ENCODE results near the gene FAM200B. TPM values are rescaled to one million over a fixed set of nuclear protein-coding genes. Genes with fewer than 3 reads are reported as not detected.

The FAM200B gene
- 10 to 100 TPM; 32.6 to 40.9 (median 35.0) TPM for total RNA-seq
- 60.3 TPM for polyA plus RNA-seq
- long read RNA-seq, donor 1, full-length matches to known transcripts, result 29 of 32 reads
- long read RNA-seq, donor 1, partial matches to known transcripts, result 0 of 32 reads
- long read RNA-seq, donor 1, other reads (novel, unspliced or antisense), result 3 of 32 reads
- long read RNA-seq, donor 2, full-length matches to known transcripts, result 10 of 17 reads
- long read RNA-seq, donor 2, partial matches to known transcripts, result 2 of 17 reads
- long read RNA-seq, donor 2, other reads (novel, unspliced or antisense), result 5 of 17 reads
- long read RNA-seq, donor 3, full-length matches to known transcripts, result 30 of 38 reads
- long read RNA-seq, donor 3, partial matches to known transcripts, result 1 of 38 reads
- long read RNA-seq, donor 3, other reads (novel, unspliced or antisense), result 7 of 38 reads
- long read RNA-seq, donor 4, full-length matches to known transcripts, result 10 of 13 reads
- long read RNA-seq, donor 4, partial matches to known transcripts, result 0 of 13 reads
- long read RNA-seq, donor 4, other reads (novel, unspliced or antisense), result 3 of 13 reads

GRCh38 chr4:15681372-15682241 lies at the start of gene FAM200B:
FAM200B (plus strand) TSS chr4:15681827; CDS start chr4:15686978, 5,151 bp downstream.
- H3K9me3 ChIP-seq (ENCODE audit: control insufficient read depth, low read length), result no peaks in the 10 kb centered on the region
- intact Hi-C loops (cut with DNase I), result no loop called here
- H3K27ac ChIP-seq (ENCODE audit: low read length), result peak within 1 kb of the TSS; percentile 95
- no peaks in the 10 kb centered on the region for H3K27me3 ChIP-seq (ENCODE audit: control insufficient read depth, insufficient read depth)
- ATAC-seq (peak; percentile 98 to 99), DNase-seq (peak; percentile 99 to 100 (median 100))
- H3K4me3 ChIP-seq (ENCODE audit: low read length), result peak within 1 kb of the TSS; percentile 78
- under 1% methylated on average over 56 of the region's 56 CpGs for WGBS
- peaks cover 3% of the 10 kb centered on the region for H3K4me1 ChIP-seq (ENCODE audit: control insufficient read depth, insufficient read depth, low read length)

- no peak for ATAC-seq
- no peak overlapping the region for H3K4me3 ChIP-seq (ENCODE audit: low read length)
- H3K27ac ChIP-seq (ENCODE audit: low read length), result no peak overlapping the region
- 93% methylated on average over 1 of the region's 1 CpG for WGBS
- intact Hi-C loops (cut with DNase I), result no loop called here
- DNase-seq, result no peak
- H3K4me1 ChIP-seq (ENCODE audit: control insufficient read depth, insufficient read depth, low read length), result no peaks in the 10 kb centered on the region
- no peaks in the 10 kb centered on the region for H3K27me3 ChIP-seq (ENCODE audit: control insufficient read depth, insufficient read depth)
- no peaks in the 10 kb centered on the region for H3K9me3 ChIP-seq (ENCODE audit: control insufficient read depth, low read length)
Measured at GRCh38 chr4:15636818-15637217, 44.8 kb upstream of the FAM200B start.

- Histone ChIP-seq H3K27ac (ENCODE audit: low read length) (no peak overlapping the region), H3K4me3 (ENCODE audit: low read length) (no peak overlapping the region), H3K4me1 (ENCODE audit: control insufficient read depth, insufficient read depth, low read length) (no peaks in the 10 kb centered on the region), H3K27me3 (ENCODE audit: control insufficient read depth, insufficient read depth) (no peaks in the 10 kb centered on the region), H3K9me3 (ENCODE audit: control insufficient read depth, low read length) (no peaks in the 10 kb centered on the region)
- 92% methylated on average over 6 of the region's 6 CpGs for WGBS
- ATAC-seq (no peak), DNase-seq (no peak)
- intact Hi-C loops (cut with DNase I), result no loop called here
Measured at GRCh38 chr4:15638418-15638817, 43.2 kb upstream of the FAM200B start.

- Histone ChIP-seq H3K4me3 (ENCODE audit: low read length) (no peak overlapping the region), H3K4me1 (ENCODE audit: control insufficient read depth, insufficient read depth, low read length) (peaks cover 1% of the 10 kb centered on the region), H3K27me3 (ENCODE audit: control insufficient read depth, insufficient read depth) (no peaks in the 10 kb centered on the region), H3K9me3 (ENCODE audit: control insufficient read depth, low read length) (no peaks in the 10 kb centered on the region), H3K27ac (ENCODE audit: low read length) (no peak overlapping the region)
- no peak for DNase-seq
- WGBS, result 56% methylated on average over 2 of the region's 2 CpGs
- intact Hi-C loops (cut with DNase I), result loop anchor here in 1 of 4 donors (10.0 kb wide), 1 partner anchor 174 kb away; no protein-coding TSS in a partner anchor
- no peak for ATAC-seq
Measured at GRCh38 chr4:15648600-15648999, 33.0 kb upstream of the FAM200B start.

GRCh38 chr4:15649914-15650545 lies 31.6 kb upstream of the FAM200B start:
- intact Hi-C loops (cut with DNase I), result loop anchor here in 2 of 4 donors (10.0 kb wide), 2 partner anchors 165 to 175 kb away; no protein-coding TSS in a partner anchor
- Histone ChIP-seq H3K27ac (ENCODE audit: low read length) (no peak overlapping the region), H3K27me3 (ENCODE audit: control insufficient read depth, insufficient read depth) (no peaks in the 10 kb centered on the region), H3K4me3 (ENCODE audit: low read length) (no peak overlapping the region), H3K4me1 (ENCODE audit: control insufficient read depth, insufficient read depth, low read length) (peaks cover 1% of the 10 kb centered on the region), H3K9me3 (ENCODE audit: control insufficient read depth, low read length) (no peaks in the 10 kb centered on the region)
- ATAC-seq, result peak; percentile 56 to 68
- DNase-seq, result no peak
- WGBS, result 28% methylated on average over 5 of the region's 5 CpGs

- peaks cover 1% of the 10 kb centered on the region for H3K4me1 ChIP-seq (ENCODE audit: control insufficient read depth, insufficient read depth, low read length)
- H3K27ac ChIP-seq (ENCODE audit: low read length), result no peak overlapping the region
- ATAC-seq (no peak), DNase-seq (no peak)
- intact Hi-C loops (cut with DNase I), result loop anchor here in 1 of 4 donors (10.0 kb wide), 1 partner anchor 167 kb away; no protein-coding TSS in a partner anchor
- WGBS, result 16% methylated on average over 2 of the region's 2 CpGs
- H3K27me3 ChIP-seq (ENCODE audit: control insufficient read depth, insufficient read depth), result no peaks in the 10 kb centered on the region
- H3K4me3 ChIP-seq (ENCODE audit: low read length), result no peak overlapping the region
- H3K9me3 ChIP-seq (ENCODE audit: control insufficient read depth, low read length), result no peaks in the 10 kb centered on the region
Measured at GRCh38 chr4:15651676-15652075, 30.0 kb upstream of the FAM200B start.

GRCh38 chr4:15652191-15652590 lies 29.4 kb upstream of the FAM200B start:
- intact Hi-C loops (cut with DNase I), result loop anchor here in 1 of 4 donors (10.0 kb wide), 1 partner anchor 167 kb away; no protein-coding TSS in a partner anchor
- Histone ChIP-seq H3K27me3 (ENCODE audit: control insufficient read depth, insufficient read depth) (no peaks in the 10 kb centered on the region), H3K4me1 (ENCODE audit: control insufficient read depth, insufficient read depth, low read length) (peaks cover 1% of the 10 kb centered on the region), H3K27ac (ENCODE audit: low read length) (no peak overlapping the region), H3K9me3 (ENCODE audit: control insufficient read depth, low read length) (no peaks in the 10 kb centered on the region), H3K4me3 (ENCODE audit: low read length) (no peak overlapping the region)
- DNase-seq (no peak), ATAC-seq (no peak)
- WGBS, result 82% methylated on average over 1 of the region's 1 CpG

- intact Hi-C loops (cut with DNase I), result loop anchor here in 1 of 4 donors (10.0 kb wide), 1 partner anchor 168 kb away; no protein-coding TSS in a partner anchor
Measured at GRCh38 chr4:15652841-15653240, 28.8 kb upstream of the FAM200B start.

GRCh38 chr4:15653420-15653819 lies 28.2 kb upstream of the FAM200B start:
- Histone ChIP-seq H3K4me1 (ENCODE audit: control insufficient read depth, insufficient read depth, low read length) (no peaks in the 10 kb centered on the region), H3K9me3 (ENCODE audit: control insufficient read depth, low read length) (no peaks in the 10 kb centered on the region), H3K27me3 (ENCODE audit: control insufficient read depth, insufficient read depth) (no peaks in the 10 kb centered on the region), H3K27ac (ENCODE audit: low read length) (no peak overlapping the region), H3K4me3 (ENCODE audit: low read length) (peak overlapping the region; percentile 97)
- intact Hi-C loops (cut with DNase I), result loop anchor here in 1 of 4 donors (10.0 kb wide), 1 partner anchor 169 kb away; no protein-coding TSS in a partner anchor
- DNase-seq (no peak), ATAC-seq (no peak)
- 16% methylated on average over 4 of the region's 4 CpGs for WGBS

More at GRCh38 chr4:15652841-15653240, 28.8 kb upstream of the FAM200B start:
- WGBS, result 23% methylated on average over 4 of the region's 4 CpGs
- H3K4me3 ChIP-seq (ENCODE audit: low read length), result peak overlapping the region; percentile 97
- no peaks in the 10 kb centered on the region for H3K4me1 ChIP-seq (ENCODE audit: control insufficient read depth, insufficient read depth, low read length)
- DNase-seq, result no peak
- no peaks in the 10 kb centered on the region for H3K9me3 ChIP-seq (ENCODE audit: control insufficient read depth, low read length)
- H3K27ac ChIP-seq (ENCODE audit: low read length), result no peak overlapping the region
- ATAC-seq, result no peak
- no peaks in the 10 kb centered on the region for H3K27me3 ChIP-seq (ENCODE audit: control insufficient read depth, insufficient read depth)
